PC-3 (cell line): ENCODE data around the gene ATL1.

Source experiments
- CTCF ChIP-seq: fragments of 300-600 bp; sonication (generic); conservative IDR thresholded peaks from 2 replicates; pipeline ENCODE4 v1.5.1; 2017; ENCODE audit warnings: antibody characterized with exemption, low read depth, mild to moderate bottlenecking, low read length
- EZH2 ChIP-seq: fragments of 300-600 bp; sonication (generic); IDR thresholded peaks from one replicate; pipeline ENCODE4 v1.6.1; 2017; ENCODE audit warnings: antibody characterized with exemption, mild to moderate bottlenecking, low read length; ENCODE audit not compliant: unreplicated experiment

DNA sequence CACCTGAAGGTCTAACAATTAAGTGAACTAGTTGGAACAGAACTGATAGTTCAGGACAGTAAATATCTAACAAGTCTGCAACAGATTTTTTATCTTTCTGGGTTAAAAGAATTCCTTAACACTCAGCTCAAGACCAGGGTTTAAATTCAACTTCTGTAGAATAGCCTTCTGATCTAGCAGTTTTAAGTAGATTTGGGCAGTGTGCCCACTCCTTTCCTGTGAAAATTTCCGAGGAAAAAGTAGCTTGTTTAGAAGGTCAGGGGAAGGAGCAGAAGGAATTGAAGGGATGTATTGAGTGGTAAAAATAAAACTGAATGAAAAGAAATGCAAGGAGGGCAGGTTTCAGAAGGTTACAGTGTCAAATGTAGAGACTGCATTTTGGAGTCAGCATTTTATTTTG lies 45.8 kb downstream of the ATL1 start:
- TF ChIP-seq EZH2 (no peak), CTCF (no peak)
